SH-SY5Y (cell line): ENCODE data around the gene SRPRA.

Experiments
- GATA2 ChIP-seq: IDR thresholded peaks from 2 replicates; pipeline ENCODE4 v1.6.1; 2011; ENCODE audit warnings: mild to moderate bottlenecking, low read depth, low read length
- GATA3 ChIP-seq: IDR thresholded peaks from 2 replicates; pipeline ENCODE4 v1.6.1; 2011; ENCODE audit warnings: low read depth, mild to moderate bottlenecking, low read length, moderate library complexity

GRCh38 chr11:126282361-126282735 lies 13.7 kb upstream of the SRPRA start:
- TF ChIP-seq GATA2 = no peak
- no peak for TF ChIP-seq GATA3
